Measurements from ENCODE around the gene RIN2.

- no peak for TF ChIP-seq EZH2 (IDR thresholded peaks at IDR 0.05; ENCODE audit: low read length)
- no peak for TF ChIP-seq CTCF (optimal IDR thresholded peaks at IDR 0.05 in 1 of 3, IDR thresholded peaks at IDR 0.05 in 1 of 3, conservative IDR thresholded peaks at IDR 0.05 in 1 of 3; ENCODE audit: extremely low read depth in 1 of 3, insufficient read depth in 2 of 3, low read length in 3 of 3)
These were observed 2.3 kb downstream of the RIN2 start for GRCh38 chr20:19760371-19760721.

Measured in keratinocyte (primary cell).